ENCODE measurements around the gene MED4.
"Not testable (repeated sequence)": the region's sequence is repeated elsewhere in the genome, so short reads cannot be mapped to it uniquely, and the experiment has no call there.

The MED4 gene

GRCh38 chr13:48094404-48094780 lies 512 bp downstream of the MED4 start:
- DNase-seq (ENCODE audit: low spot score): no peak

GRCh38 chr13:48093588-48093987 lies 1.3 kb downstream of the MED4 start:
- no peak for DNase-seq (ENCODE audit: low spot score)

- DNase-seq (ENCODE audit: low spot score): no peak
These were observed 8.6 kb downstream of the MED4 start for GRCh38 chr13:48086272-48086671.

DNA sequence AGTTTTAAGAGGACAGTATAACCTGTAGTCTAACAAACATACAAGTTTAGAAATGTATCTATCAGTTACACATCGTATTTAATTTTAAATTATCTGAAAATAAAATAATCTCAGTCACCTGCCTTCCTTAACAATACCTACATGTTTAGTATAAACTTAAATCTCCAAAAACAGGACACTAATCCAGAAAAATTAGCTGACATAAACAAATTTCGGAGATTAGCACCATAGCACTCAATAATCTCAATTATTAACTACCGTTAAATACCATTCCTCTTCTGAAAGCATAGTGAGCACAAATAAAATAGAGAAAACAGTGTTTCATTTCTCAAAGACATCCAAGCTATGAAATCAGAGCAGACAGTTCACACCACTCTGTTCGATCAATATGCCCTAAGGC lies 13.2 kb downstream of the MED4 start:
- DNase-seq (ENCODE audit: low spot score): no peak

DNA sequence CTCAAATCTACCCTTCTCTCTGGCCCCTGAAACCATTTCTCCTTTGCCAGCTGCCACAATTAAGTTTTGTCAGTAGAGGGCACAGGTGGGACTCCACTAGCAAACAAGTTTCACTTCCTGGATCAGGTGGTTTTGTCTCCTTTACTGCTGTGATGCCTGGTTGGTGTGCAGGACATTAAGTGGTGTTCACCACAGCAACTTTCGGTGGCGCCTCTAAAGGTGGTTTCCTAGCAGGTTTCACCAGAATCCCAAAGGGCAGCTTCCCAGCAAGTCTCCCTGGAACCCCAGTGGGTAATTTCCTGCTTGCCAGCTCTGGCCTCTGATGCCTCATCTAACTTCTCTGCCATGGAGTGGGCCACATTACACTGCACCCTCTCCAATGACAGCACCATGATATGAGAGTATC lies 16.6 kb downstream of the MED4 start:
- peak; percentile 18 for DNase-seq (ENCODE audit: low spot score)

- DNase-seq (ENCODE audit: low spot score): no peak
These were observed 20.9 kb downstream of the MED4 start for GRCh38 chr13:48074006-48074405.

GRCh38 chr13:48072787-48073186 lies 22.1 kb downstream of the MED4 start:
- DNase-seq (ENCODE audit: low spot score): no peak

DNA sequence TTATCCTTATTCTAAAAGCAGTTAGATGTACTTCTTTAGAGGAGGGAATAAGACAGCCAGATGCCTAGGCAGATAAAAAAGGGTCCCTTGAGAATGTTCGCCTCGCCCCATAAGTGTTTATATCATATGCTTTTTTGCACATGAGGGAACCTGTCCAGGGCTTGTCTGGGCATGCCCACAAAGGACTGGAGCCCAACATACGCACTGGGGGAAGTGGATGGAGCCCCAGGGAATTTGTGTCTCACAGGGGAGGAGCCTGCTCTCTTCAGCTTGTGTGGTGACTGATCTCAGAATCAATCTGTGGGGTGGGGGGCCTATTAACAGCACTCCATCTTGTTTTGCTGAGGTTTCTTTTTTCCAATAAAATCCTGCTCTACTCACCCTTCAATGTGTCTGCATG lies 22.6 kb downstream of the MED4 start:
- no peak for DNase-seq (ENCODE audit: low spot score)

DNA sequence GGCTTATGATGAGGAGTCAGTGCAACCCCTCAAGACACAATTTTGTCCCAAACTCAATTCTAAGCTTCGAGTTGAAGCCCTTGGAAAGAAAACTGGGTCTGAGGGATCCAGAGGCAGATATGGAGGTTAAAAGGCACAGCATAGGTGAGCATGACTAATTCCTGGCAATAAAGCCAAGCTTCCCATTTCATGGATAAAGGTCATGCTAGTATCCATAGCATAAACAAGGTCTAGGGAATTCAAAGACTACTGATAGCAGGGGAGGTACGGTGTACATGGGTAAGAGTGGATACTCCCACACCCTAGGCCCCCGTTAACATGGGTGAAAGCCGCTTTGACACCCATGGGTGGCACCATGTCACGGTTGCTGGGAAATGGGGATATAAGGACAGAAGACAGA lies 24.0 kb downstream of the MED4 start:
- no peak for DNase-seq (ENCODE audit: low spot score)

DNA sequence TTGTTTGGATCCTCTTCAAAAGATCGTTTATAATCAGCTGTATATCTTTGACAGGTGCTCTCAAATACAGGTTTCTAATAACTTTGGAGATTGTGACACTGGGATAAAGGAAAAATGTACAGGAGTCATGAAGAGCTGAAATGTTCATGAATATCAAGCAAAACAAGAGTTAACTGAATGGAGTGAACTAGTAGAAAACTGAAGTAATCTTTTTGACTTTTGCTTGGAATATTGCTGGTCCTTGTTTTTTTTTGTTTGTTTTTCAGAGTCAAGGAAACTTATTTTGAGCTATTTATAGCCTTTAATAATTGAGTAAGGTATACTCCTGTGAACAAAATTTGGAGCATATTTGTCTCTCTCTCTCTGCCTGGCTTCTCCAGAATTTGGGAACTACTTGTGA lies 25.3 kb downstream of the MED4 start:
- DNase-seq (ENCODE audit: low spot score): no peak

DNA sequence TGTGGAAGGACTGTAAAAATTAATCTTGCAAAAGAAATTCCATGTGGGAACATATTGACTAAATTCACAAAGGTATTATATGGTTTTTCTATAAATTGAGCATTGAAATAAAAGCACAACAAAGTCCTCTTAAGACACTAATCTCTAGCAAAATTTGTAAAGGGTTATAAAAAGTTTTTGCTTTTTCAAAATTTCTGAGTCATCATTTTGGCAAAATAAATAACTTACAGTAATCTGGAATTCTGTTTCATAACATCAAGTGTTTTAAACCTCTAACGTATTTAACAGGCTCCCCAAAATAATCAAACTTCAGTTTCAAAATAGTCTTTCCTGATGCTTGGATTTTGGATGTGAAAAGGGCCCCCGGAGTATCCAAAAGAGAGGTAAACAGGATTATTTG lies 26.0 kb downstream of the MED4 start:
- DNase-seq (ENCODE audit: low spot score): no peak

DNA sequence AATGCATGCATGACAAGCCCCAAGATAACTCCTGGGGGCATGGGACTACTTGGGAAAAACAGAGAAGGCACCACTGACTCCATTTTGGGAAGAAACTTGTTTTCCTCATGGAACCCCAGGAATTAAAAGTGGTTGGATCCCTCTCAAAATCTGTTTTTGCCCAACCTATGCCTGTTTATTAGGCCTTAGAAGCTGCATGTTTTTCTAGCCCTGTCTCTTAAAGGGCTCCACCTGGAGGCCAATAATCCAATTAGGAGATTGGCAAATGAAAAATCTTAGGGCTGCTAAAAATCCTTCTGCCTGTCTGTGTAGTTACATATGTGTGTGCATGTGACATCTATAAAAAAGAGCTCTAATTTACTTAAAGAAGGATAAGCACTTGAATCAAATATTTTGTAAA lies 26.9 kb downstream of the MED4 start:
- no peak for DNase-seq (ENCODE audit: low spot score)

GRCh38 chr13:48066310-48066989 lies 28.5 kb downstream of the MED4 start:
- DNase-seq (ENCODE audit: low spot score): peak; percentile 34

GRCh38 chr13:48059951-48060350 lies 35.0 kb downstream of the MED4 start:
- not testable (repeated sequence) for DNase-seq (ENCODE audit: low spot score)

- not testable (repeated sequence) for DNase-seq (ENCODE audit: low spot score)
These were observed 36.4 kb downstream of the MED4 start for GRCh38 chr13:48058536-48058935.

GRCh38 chr13:48055712-48056111 lies 39.2 kb downstream of the MED4 start:
- DNase-seq (ENCODE audit: low spot score): no peak

DNA sequence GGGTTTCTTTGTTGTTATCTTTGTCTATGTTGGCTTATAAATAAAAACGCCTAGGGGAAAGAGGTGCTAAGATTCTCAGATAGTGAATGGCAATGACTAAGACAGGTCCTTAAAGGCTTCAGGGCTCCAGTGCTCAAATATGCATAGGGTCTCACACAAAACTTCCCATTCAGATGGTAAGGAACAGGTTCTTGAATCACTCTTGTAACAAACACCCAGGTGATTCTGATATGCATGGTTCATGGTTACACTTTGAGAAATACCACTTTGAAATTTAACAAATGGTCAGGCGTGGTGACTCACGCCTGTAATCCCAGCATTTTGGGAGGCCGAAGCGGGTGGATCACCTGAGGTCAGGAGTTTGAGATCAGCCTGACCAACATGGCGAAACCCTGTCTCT lies 40.3 kb downstream of the MED4 start:
- no peak for DNase-seq (ENCODE audit: low spot score)

- no peak for DNase-seq (ENCODE audit: low spot score)
These were observed 44.4 kb downstream of the MED4 start for GRCh38 chr13:48050550-48050949.

DNA sequence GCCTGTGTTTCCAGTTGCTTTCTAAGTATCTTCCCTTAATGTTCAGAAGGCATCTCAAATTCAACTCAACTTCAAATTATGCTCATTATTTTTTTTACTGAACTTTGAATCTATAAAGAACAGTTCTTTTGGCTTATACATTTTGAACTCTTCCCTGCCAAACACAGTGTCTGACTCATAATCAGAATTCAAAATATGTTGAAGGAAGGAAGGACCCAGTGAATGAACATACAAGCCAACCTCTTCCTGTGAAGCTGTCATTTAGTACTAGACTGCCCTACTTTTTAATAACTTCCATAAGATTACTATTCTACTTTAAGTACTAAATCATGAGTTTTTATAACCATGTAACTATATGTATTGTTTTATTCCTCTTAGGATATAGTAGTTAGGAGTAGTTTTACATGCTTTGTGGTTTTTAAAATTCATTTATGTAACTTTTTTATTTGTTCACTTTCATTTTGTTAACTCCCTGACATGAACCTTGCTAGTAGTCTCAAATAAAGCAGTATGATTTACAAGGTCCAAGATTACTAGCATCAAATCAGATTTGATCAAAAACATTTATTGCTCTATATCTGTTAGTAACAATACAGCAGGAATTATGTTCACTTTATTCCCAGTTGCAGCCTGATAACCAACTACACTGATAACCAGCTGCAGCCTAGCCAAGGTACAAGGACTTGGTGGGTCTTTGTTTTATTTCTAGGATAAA lies 51.0 kb downstream of the MED4 start:
- no peak for DNase-seq (ENCODE audit: low spot score)

- DNase-seq (ENCODE audit: low spot score): no peak
These were observed 52.0 kb downstream of the MED4 start for GRCh38 chr13:48042894-48043293.

GRCh38 chr13:48040896-48041295 lies 54.0 kb downstream of the MED4 start:
- DNase-seq (ENCODE audit: low spot score): no peak

DNA sequence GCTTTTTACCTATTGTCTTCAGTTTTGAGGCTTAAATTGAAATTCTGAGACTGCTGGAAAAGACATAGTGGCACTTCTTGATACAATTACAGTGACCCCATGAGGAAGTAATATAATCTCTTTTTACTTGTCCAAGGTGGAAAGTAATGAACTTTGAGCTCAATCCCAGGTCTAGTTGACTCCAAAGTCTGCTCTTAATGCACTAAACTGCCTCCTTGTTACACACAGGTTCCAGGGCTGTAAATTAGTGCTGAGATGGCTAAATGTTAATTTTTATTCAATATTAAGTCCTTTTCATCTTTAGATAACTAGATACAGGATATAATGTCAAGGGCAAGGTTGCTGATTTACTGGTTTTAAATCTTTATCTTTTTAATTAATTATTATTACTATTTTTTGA lies 54.9 kb downstream of the MED4 start:
- DNase-seq (ENCODE audit: low spot score): no peak

DNA sequence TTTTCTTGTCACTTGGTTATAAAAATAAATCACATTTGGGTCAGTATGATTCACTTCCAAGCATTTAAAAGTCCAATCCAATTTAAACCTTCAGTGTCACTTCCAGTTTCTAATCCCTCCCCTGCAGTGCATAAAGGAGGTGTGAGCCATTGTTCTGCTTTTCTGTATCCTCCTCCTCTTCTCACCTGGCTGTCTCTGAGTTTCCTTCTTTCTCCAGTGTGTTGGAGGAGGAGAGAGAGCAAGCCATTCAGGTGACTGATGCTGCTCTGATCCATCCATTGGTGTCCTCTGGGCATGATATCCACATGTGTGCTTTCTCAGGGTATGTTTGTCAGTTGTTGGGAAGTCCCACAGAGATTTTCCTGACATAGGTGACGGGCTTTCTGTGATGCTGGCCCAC lies 56.1 kb downstream of the MED4 start:
- DNase-seq (ENCODE audit: low spot score): no peak
